SU-DHL-6 (cell line): ENCODE measurements around the gene KLHL18.

Experiments
- H2AFZ ChIP-seq: fragments of 200-600 bp; sonication (generic); 2 replicates; pipeline ENCODE4 v1.6.1; 2014; ENCODE audit warnings: low read depth, mild to moderate bottlenecking, moderate library complexity, mixed read lengths, antibody characterized with exemption, low read length; ENCODE audit not compliant: severe bottlenecking
- H3F3A ChIP-seq: fragments of 200-600 bp; shearing (Covaris generic); 2 replicates; pipeline ENCODE4 v1.6.0; 2016; ENCODE audit warnings: antibody characterized with exemption, mild to moderate bottlenecking; ENCODE audit not compliant: insufficient read depth
- H3K27ac ChIP-seq: fragments of 200-600 bp; sonication (generic); 2 replicates; pipeline ENCODE4 v1.5.1; 2016; ENCODE audit warnings: low read depth, mild to moderate bottlenecking, low read length, moderate library complexity, mixed read lengths
- H3K27me3 ChIP-seq: fragments of 200-600 bp; sonication (generic), shearing (Covaris generic); 2 replicates; pipeline ENCODE4 v1.6.0; 2014; ENCODE audit warnings: mild to moderate bottlenecking, low read length
- H3K36me3 ChIP-seq: fragments of 200-600 bp; sonication (generic); 2 replicates; pipeline ENCODE4 v1.6.1; 2014; ENCODE audit warnings: mild to moderate bottlenecking, low read length, mixed read lengths
- H3K4me2 ChIP-seq: fragments of 300-600, 200-600 bp; shearing (Covaris generic), sonication (generic); 2 replicates; pipeline ENCODE4 v1.6.0; 2014; ENCODE audit warnings: low read length, low read depth, mild to moderate bottlenecking; ENCODE audit not compliant: poor library complexity, severe bottlenecking
- H3K4me3 ChIP-seq: fragments of 200-600 bp; sonication (generic); 2 replicates; pipeline ENCODE4 v1.5.1; 2014; ENCODE audit warnings: antibody characterized with exemption, low read length, mild to moderate bottlenecking, mixed read lengths; ENCODE audit not compliant: insufficient read depth, poor library complexity, severe bottlenecking
- H3K79me2 ChIP-seq: fragments of 200-600 bp; sonication (generic); 2 replicates; pipeline ENCODE4 v1.6.1; 2014; ENCODE audit warnings: mild to moderate bottlenecking, low read length, moderate library complexity; ENCODE audit not compliant: insufficient read depth
- H3K9ac ChIP-seq: fragments of 200-600 bp; sonication (generic); 2 replicates; pipeline ENCODE4 v1.7.0; 2014; ENCODE audit warnings: mild to moderate bottlenecking, low read length
- H3K9me2 ChIP-seq: fragments of 200-600 bp; sonication (generic); replicated peaks from 2 replicates; pipeline ENCODE4 v1.6.1; 2014; ENCODE audit warnings: low read length; ENCODE audit not compliant: insufficient read depth
- H3K9me3 ChIP-seq: fragments of 200-600 bp; sonication (generic); 2 replicates; pipeline ENCODE4 v1.6.1; 2014; ENCODE audit warnings: low read length, mixed read lengths; ENCODE audit not compliant: insufficient read depth
- H4K20me1 ChIP-seq: fragments of 200-600 bp; sonication (generic); 2 replicates; pipeline ENCODE4 v1.6.1; 2014; ENCODE audit warnings: low read depth, mild to moderate bottlenecking, antibody characterized with exemption, low read length, moderate library complexity, mixed read lengths
- CTCF ChIP-seq: fragments of 200-600 bp; sonication (generic); IDR thresholded peaks from one replicate; pipeline ENCODE4 v1.5.1; 2017; ENCODE audit warnings: antibody characterized with exemption, mild to moderate bottlenecking, low read length, moderate library complexity; ENCODE audit not compliant: insufficient read depth, poor library complexity, severe bottlenecking
- EZH2phosphoT487 ChIP-seq: fragments of 200-600 bp; sonication (generic), shearing (Covaris generic); conservative IDR thresholded peaks from 2 replicates; pipeline ENCODE4 v1.6.1; 2018; ENCODE audit warnings: mild to moderate bottlenecking, antibody characterized with exemption, low read length, moderate library complexity, mixed read lengths

KLHL18 gene

GRCh38 chr3:47339951-47340350 is 57.2 kb downstream of the KLHL18 start:
- no peak overlapping the region for H3K4me2 ChIP-seq
- TF ChIP-seq EZH2phosphoT487 (no peak), CTCF (no peak)
- no peak overlapping the region for H3K4me3 ChIP-seq
- H3K36me3 ChIP-seq = no peaks in the 10 kb centered on the region
- H3K79me2 ChIP-seq = no peaks in the 10 kb centered on the region
- H3F3A ChIP-seq = no peaks in the 10 kb centered on the region
- H3K9me3 ChIP-seq = no peaks in the 10 kb centered on the region
- H4K20me1 ChIP-seq = no peaks in the 10 kb centered on the region
- no peak overlapping the region for H3K9ac ChIP-seq
- no peaks in the 10 kb centered on the region for H3K9me2 ChIP-seq
- no peak overlapping the region for H3K27ac ChIP-seq
- H3K27me3 ChIP-seq = no peaks in the 10 kb centered on the region
- H2AFZ ChIP-seq = no peak overlapping the region

GRCh38 chr3:47340866-47341265 is 58.1 kb downstream of the KLHL18 start:
- Histone ChIP-seq H3F3A (no peaks in the 10 kb centered on the region), H3K79me2 (no peaks in the 10 kb centered on the region), H3K9me3 (no peaks in the 10 kb centered on the region), H3K4me3 (no peak overlapping the region), H3K27ac (no peak overlapping the region), H3K36me3 (no peaks in the 10 kb centered on the region), H3K27me3 (no peaks in the 10 kb centered on the region), H3K4me2 (no peak overlapping the region), H3K9ac (no peak overlapping the region), H2AFZ (no peak overlapping the region), H3K9me2 (no peaks in the 10 kb centered on the region), H4K20me1 (no peaks in the 10 kb centered on the region)
- TF ChIP-seq CTCF (no peak), EZH2phosphoT487 (no peak)

GRCh38 chr3:47342151-47342550 is 59.4 kb downstream of the KLHL18 start:
- Histone ChIP-seq H3K9me3 (no peaks in the 10 kb centered on the region), H3K36me3 (no peaks in the 10 kb centered on the region), H3K79me2 (no peaks in the 10 kb centered on the region), H3F3A (no peaks in the 10 kb centered on the region), H3K9ac (no peak overlapping the region), H3K4me3 (no peak overlapping the region), H2AFZ (no peak overlapping the region), H4K20me1 (no peaks in the 10 kb centered on the region), H3K27ac (no peak overlapping the region), H3K9me2 (no peaks in the 10 kb centered on the region), H3K4me2 (no peak overlapping the region), H3K27me3 (no peaks in the 10 kb centered on the region)
- TF ChIP-seq EZH2phosphoT487 (no peak), CTCF (no peak)

- Histone ChIP-seq H3K9ac (no peak overlapping the region), H3K27ac (no peak overlapping the region), H3K79me2 (no peaks in the 10 kb centered on the region), H3K9me3 (no peaks in the 10 kb centered on the region), H3F3A (no peaks in the 10 kb centered on the region), H4K20me1 (no peaks in the 10 kb centered on the region), H3K4me2 (no peak overlapping the region), H3K4me3 (no peak overlapping the region), H3K36me3 (no peaks in the 10 kb centered on the region), H3K9me2 (no peaks in the 10 kb centered on the region), H2AFZ (no peak overlapping the region), H3K27me3 (no peaks in the 10 kb centered on the region)
- TF ChIP-seq CTCF (no peak), EZH2phosphoT487 (no peak)
Observed at GRCh38 chr3:47342812-47343211, 60.1 kb downstream of the KLHL18 start.
